HEK293 (cell line): ENCODE results near the gene CKLF.

Experiments used
- CTCF ChIA-PET: fragments of 350-600 bp; formaldehyde crosslinking; extraction: SDS; loops from one replicate; lab custom pipeline; 2021; ENCODE audit warnings: antibody characterized with exemption; lab: Yijun Ruan, JAX
- POLR2A ChIA-PET: fragments of 300-600 bp; formaldehyde crosslinking; extraction: SDS; loops from one replicate; lab custom pipeline; 2020; ENCODE audit warnings: antibody characterized with exemption, inconsistent platforms; lab: Yijun Ruan, JAX
- H3K27ac ChIP-seq: fragments of 200-500 bp; sonication (Bioruptor generic); 2 replicates; pipeline ENCODE4 v1.5.1; 2014; ENCODE audit warnings: low read depth, low read length, control low read depth, inconsistent platforms; ENCODE audit errors: extremely low read depth
- H3K36me3 ChIP-seq, 2 experiments: fragments of 200-500 bp in 1 of 2; sonication (Bioruptor generic) in 1 of 2; 1 replicate in 1 of 2; 2 replicates in 1 of 2; pipeline ENCODE4 v1.5.1; 2014 to 2017; ENCODE audit warnings: inconsistent platforms in 2 of 2, low read length in 2 of 2; ENCODE audit not compliant: control insufficient read depth in 2 of 2, insufficient read depth in 1 of 2
- H3K4me1 ChIP-seq: fragments of 200-500 bp; sonication (Bioruptor generic); 2 replicates; pipeline ENCODE4 v1.5.1; 2014; ENCODE audit warnings: mild to moderate bottlenecking, low read length, inconsistent platforms; ENCODE audit not compliant: control insufficient read depth, insufficient read depth
- H3K4me3 ChIP-seq: 2 replicates; pipeline ENCODE4 v1.5.1; 2011; ENCODE audit warnings: low read depth, mild to moderate bottlenecking, control low read depth, low read length, moderate library complexity
- H3K9me3 ChIP-seq: fragments of 200-500 bp; sonication (Bioruptor generic); 2 replicates; pipeline ENCODE4 v1.5.1; 2014; ENCODE audit warnings: low read depth, low read length, inconsistent platforms; ENCODE audit not compliant: control insufficient read depth, insufficient read depth
- BCL11A ChIP-seq: fragments of 450-650 bp; formaldehyde crosslinking; IDR thresholded peaks from 2 replicates; pipeline ENCODE4 v1.5.1; 2016; ENCODE audit warnings: low read depth, missing biosample characterization, missing genetic modification characterization
- KLF8 ChIP-seq: fragments of 450-650 bp; formaldehyde crosslinking; IDR thresholded peaks from 2 replicates; pipeline ENCODE4 v1.5.1; 2016; ENCODE audit warnings: missing biosample characterization, missing genetic modification characterization
- SCRT2 ChIP-seq: fragments of 450-650 bp; formaldehyde crosslinking; IDR thresholded peaks from 2 replicates; pipeline ENCODE4 v1.5.1; 2016; ENCODE audit warnings: missing biosample characterization, missing genetic modification characterization
- ZEB2 ChIP-seq: fragments of 450-650 bp; formaldehyde crosslinking; IDR thresholded peaks from 2 replicates; pipeline ENCODE4 v1.5.1; 2016; ENCODE audit warnings: missing biosample characterization, missing genetic modification characterization
- ZNF19 ChIP-seq: fragments of 450-650 bp; formaldehyde crosslinking; IDR thresholded peaks from 2 replicates; pipeline ENCODE4; 2016; ENCODE audit warnings: missing biosample characterization, missing genetic modification characterization, low read depth
- ZNF335 ChIP-seq: fragments of 450-650 bp; formaldehyde crosslinking; conservative IDR thresholded peaks from 2 replicates; pipeline ENCODE4 v1.5.1; 2016; ENCODE audit warnings: missing biosample characterization, missing genetic modification characterization
- ZNF366 ChIP-seq: fragments of 450-650 bp; formaldehyde crosslinking; conservative IDR thresholded peaks from 2 replicates; pipeline ENCODE4 v1.5.1; 2016; ENCODE audit warnings: missing biosample characterization, missing genetic modification characterization
- ZNF600 ChIP-seq: fragments of 450-650 bp; formaldehyde crosslinking; IDR thresholded peaks from 2 replicates; pipeline ENCODE4 v1.5.1; 2016; ENCODE audit warnings: missing biosample characterization, missing genetic modification characterization
- ZNF624 ChIP-seq: fragments of 450-650 bp; formaldehyde crosslinking; IDR thresholded peaks from 2 replicates; pipeline ENCODE4 v1.5.1; 2017; ENCODE audit warnings: missing biosample characterization, missing genetic modification characterization
- ZSCAN16 ChIP-seq: fragments of 450-650 bp; formaldehyde crosslinking; IDR thresholded peaks from 2 replicates; pipeline ENCODE4 v1.5.1; 2016; ENCODE audit warnings: missing biosample characterization, missing genetic modification characterization
- ZXDB ChIP-seq: fragments of 450-650 bp; formaldehyde crosslinking; IDR thresholded peaks from 2 replicates; pipeline ENCODE4 v1.5.1; 2016; ENCODE audit warnings: missing biosample characterization, missing genetic modification characterization
- TF ChIP-seq, protein P1 (sequence below): fragments of 450-650 bp; formaldehyde crosslinking; IDR thresholded peaks from 2 replicates; pipeline ENCODE4 v1.5.1; 2016; ENCODE audit warnings: missing biosample characterization, missing genetic modification characterization
- TF ChIP-seq, protein P2 (sequence below): sonication (generic); formaldehyde crosslinking; IDR thresholded peaks from 2 replicates; pipeline ENCODE4 v1.8.1; 2022; ENCODE audit warnings: mild to moderate bottlenecking, moderate library complexity, missing genetic modification reagents
- TF ChIP-seq, protein P3 (sequence below): fragments of 450-650 bp; formaldehyde crosslinking; IDR thresholded peaks from 2 replicates; pipeline ENCODE4 v1.5.1; 2016; ENCODE audit warnings: missing biosample characterization, missing genetic modification characterization
- TF ChIP-seq, protein P4 (sequence below): fragments of 450-650 bp; formaldehyde crosslinking; IDR thresholded peaks from 2 replicates; pipeline ENCODE4 v1.5.1; 2017; ENCODE audit warnings: missing biosample characterization, mild to moderate bottlenecking, missing genetic modification characterization, moderate library complexity
- TF ChIP-seq, protein P5 (sequence below): fragments of 450-650 bp; formaldehyde crosslinking; IDR thresholded peaks from 2 replicates; pipeline ENCODE4 v1.5.1; 2017; ENCODE audit warnings: missing biosample characterization, missing genetic modification characterization
- TF ChIP-seq, protein P6 (sequence below): fragments of 450-650 bp; formaldehyde crosslinking; IDR thresholded peaks from 2 replicates; pipeline ENCODE4 v1.5.1; 2016; ENCODE audit warnings: missing biosample characterization, missing genetic modification characterization
- TF ChIP-seq, protein P7 (sequence below): fragments of 450-650 bp; formaldehyde crosslinking; IDR thresholded peaks from 2 replicates; pipeline ENCODE4 v1.5.1; 2016; ENCODE audit warnings: missing biosample characterization, missing genetic modification characterization

Gene CKLF

DNA sequence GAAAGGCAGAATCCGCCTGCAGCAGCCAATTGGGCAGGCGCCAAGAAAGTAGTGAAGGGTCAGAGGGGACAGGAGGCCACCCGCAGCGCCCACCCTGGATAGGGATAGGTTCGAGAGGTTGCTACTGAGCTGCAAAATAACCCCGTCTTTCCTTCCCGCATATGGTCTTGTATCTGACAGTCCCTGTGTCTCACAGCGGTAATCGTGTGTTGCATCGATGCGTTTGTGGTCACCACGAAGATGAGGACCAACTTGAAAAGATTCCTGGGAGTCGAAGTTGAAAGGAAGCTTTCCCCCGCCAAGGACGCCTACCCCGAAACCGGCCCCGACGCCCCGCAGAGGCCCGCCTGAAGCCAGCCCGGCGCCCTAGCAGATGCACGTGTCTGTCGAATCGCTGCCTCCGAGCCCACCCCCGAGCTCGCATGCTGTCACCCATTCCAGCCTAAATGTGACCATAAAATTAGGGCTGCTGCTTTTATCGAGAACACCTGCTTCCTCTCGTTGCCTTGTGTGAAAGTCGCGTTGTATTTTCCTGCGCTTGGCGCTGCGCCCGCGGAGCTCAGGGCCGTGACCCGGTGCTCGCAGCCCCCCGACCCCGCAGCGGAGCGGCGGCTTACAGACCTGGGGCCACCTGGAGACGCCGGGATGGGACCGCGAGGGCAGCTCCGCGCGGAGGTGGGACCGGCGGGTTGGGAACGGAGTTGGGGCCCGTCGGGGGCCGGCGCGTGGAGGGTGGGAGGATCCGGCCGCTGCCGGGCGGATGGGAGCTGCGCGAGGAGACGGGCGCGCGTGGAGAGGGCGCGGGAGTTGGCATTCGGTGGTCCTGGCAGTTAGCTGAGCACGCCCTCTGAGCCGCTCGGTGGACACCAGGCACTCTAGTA is 26.5 kb downstream of the CKLF start, which contains the start of gene CMTM2 (continued):
- TF ChIP-seq, protein P1, sequence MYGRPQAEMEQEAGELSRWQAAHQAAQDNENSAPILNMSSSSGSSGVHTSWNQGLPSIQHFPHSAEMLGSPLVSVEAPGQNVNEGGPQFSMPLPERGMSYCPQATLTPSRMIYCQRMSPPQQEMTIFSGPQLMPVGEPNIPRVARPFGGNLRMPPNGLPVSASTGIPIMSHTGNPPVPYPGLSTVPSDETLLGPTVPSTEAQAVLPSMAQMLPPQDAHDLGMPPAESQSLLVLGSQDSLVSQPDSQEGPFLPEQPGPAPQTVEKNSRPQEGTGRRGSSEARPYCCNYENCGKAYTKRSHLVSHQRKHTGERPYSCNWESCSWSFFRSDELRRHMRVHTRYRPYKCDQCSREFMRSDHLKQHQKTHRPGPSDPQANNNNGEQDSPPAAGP (tag by site-specific recombination), result no peak
- TF ChIP-seq, protein P2, sequence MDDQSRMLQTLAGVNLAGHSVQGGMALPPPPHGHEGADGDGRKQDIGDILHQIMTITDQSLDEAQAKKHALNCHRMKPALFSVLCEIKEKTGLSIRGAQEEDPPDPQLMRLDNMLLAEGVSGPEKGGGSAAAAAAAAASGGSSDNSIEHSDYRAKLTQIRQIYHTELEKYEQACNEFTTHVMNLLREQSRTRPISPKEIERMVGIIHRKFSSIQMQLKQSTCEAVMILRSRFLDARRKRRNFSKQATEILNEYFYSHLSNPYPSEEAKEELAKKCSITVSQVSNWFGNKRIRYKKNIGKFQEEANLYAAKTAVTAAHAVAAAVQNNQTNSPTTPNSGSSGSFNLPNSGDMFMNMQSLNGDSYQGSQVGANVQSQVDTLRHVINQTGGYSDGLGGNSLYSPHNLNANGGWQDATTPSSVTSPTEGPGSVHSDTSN (CRISPR knock-in tag), result no peak
- TF ChIP-seq, protein P3, sequence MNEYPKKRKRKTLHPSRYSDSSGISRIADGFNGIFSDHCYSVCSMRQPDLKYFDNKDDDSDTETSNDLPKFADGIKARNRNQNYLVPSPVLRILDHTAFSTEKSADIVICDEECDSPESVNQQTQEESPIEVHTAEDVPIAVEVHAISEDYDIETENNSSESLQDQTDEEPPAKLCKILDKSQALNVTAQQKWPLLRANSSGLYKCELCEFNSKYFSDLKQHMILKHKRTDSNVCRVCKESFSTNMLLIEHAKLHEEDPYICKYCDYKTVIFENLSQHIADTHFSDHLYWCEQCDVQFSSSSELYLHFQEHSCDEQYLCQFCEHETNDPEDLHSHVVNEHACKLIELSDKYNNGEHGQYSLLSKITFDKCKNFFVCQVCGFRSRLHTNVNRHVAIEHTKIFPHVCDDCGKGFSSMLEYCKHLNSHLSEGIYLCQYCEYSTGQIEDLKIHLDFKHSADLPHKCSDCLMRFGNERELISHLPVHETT (tag by site-specific recombination), result no peak
- TF ChIP-seq ZNF624 (tag by site-specific recombination), result no peak
- TF ChIP-seq KLF8 (tag by site-specific recombination), result no peak
- no peak for TF ChIP-seq ZNF19
- TF ChIP-seq, protein P4, sequence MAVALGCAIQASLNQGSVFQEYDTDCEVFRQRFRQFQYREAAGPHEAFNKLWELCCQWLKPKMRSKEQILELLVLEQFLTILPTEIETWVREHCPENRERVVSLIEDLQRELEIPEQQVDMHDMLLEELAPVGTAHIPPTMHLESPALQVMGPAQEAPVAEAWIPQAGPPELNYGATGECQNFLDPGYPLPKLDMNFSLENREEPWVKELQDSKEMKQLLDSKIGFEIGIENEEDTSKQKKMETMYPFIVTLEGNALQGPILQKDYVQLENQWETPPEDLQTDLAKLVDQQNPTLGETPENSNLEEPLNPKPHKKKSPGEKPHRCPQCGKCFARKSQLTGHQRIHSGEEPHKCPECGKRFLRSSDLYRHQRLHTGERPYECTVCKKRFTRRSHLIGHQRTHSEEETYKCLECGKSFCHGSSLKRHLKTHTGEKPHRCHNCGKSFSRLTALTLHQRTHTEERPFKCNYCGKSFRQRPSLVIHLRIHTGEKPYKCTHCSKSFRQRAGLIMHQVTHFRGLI (tag by site-specific recombination), result no peak
- no peak for TF ChIP-seq BCL11A
- TF ChIP-seq, protein P5, sequence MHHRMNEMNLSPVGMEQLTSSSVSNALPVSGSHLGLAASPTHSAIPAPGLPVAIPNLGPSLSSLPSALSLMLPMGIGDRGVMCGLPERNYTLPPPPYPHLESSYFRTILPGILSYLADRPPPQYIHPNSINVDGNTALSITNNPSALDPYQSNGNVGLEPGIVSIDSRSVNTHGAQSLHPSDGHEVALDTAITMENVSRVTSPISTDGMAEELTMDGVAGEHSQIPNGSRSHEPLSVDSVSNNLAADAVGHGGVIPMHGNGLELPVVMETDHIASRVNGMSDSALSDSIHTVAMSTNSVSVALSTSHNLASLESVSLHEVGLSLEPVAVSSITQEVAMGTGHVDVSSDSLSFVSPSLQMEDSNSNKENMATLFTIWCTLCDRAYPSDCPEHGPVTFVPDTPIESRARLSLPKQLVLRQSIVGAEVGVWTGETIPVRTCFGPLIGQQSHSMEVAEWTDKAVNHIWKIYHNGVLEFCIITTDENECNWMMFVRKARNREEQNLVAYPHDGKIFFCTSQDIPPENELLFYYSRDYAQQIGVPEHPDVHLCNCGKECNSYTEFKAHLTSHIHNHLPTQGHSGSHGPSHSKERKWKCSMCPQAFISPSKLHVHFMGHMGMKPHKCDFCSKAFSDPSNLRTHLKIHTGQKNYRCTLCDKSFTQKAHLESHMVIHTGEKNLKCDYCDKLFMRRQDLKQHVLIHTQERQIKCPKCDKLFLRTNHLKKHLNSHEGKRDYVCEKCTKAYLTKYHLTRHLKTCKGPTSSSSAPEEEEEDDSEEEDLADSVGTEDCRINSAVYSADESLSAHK (tag by site-specific recombination), result no peak
- TF ChIP-seq, all 188 proteins: peak for 0

DNA sequence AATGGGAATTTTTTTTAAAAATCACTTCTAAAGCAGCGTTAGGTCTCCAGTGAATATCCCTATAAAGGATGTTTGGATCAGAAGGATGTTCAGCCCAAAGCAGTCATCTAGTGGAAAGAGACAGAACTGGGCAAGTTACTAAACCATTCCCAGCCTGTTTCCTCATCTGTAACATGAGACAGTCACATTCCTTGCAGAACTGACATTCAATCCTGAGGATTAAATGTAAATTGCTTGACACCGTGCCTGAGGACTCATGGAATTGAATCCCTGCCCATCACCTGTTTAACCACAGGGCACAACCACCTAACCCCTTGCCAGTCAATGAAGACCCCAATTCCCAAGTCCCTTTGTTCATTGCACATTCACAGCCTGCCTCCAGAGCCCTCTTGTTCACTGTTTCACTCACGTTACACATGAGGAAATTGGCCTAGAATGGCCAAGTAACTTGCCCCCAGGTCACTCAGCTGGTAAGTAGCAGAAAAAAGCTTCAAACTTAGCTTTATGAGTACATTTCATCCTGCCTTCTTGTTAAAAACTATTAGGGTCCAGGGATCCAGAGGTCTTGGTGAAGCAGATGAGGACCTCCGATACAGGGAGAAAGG is 28.3 kb downstream of the CKLF start:
- no peaks in the 10 kb centered on the region for H3K36me3 ChIP-seq
- peaks cover 12% of the 10 kb centered on the region for H3K4me1 ChIP-seq
- ChIA-PET POLR2A (no interaction called here), CTCF (interaction anchor here (1.2 to 1.6 kb wide), 4 partner anchors 9 to 250 kb away, joined by 3 to 4 read pairs (median 3); partner anchors contain the start of gene NAE1)
- H3K9me3 ChIP-seq, result no peaks in the 10 kb centered on the region
- H3K4me3 ChIP-seq, result no peak overlapping the region
- no peak overlapping the region for H3K27ac ChIP-seq
- peak; percentile 46; the same call in 1 of the 2 replicates for TF ChIP-seq ZXDB (tag by site-specific recombination)
- TF ChIP-seq, protein P6, sequence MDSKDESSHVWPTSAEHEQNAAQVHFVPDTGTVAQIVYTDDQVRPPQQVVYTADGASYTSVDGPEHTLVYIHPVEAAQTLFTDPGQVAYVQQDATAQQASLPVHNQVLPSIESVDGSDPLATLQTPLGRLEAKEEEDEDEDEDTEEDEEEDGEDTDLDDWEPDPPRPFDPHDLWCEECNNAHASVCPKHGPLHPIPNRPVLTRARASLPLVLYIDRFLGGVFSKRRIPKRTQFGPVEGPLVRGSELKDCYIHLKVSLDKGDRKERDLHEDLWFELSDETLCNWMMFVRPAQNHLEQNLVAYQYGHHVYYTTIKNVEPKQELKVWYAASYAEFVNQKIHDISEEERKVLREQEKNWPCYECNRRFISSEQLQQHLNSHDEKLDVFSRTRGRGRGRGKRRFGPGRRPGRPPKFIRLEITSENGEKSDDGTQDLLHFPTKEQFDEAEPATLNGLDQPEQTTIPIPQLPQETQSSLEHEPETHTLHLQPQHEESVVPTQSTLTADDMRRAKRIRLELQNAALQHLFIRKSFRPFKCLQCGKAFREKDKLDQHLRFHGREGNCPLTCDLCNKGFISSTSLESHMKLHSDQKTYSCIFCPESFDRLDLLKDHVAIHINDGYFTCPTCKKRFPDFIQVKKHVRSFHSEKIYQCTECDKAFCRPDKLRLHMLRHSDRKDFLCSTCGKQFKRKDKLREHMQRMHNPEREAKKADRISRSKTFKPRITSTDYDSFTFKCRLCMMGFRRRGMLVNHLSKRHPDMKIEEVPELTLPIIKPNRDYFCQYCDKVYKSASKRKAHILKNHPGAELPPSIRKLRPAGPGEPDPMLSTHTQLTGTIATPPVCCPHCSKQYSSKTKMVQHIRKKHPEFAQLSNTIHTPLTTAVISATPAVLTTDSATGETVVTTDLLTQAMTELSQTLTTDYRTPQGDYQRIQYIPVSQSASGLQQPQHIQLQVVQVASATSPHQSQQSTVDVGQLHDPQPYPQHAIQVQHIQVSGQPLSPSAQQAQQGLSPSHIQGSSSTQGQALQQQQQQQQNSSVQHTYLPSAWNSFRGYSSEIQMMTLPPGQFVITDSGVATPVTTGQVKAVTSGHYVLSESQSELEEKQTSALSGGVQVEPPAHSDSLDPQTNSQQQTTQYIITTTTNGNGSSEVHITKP, result peak; percentile 54
- 0 out of 2 replicates have a peak, but pooled peaks have one; percentile 31 for TF ChIP-seq ZNF366 (tag by site-specific recombination)
- TF ChIP-seq ZSCAN16 (tag by site-specific recombination), result no peak
- TF ChIP-seq ZNF335 (tag by site-specific recombination), result peak; percentile 30
- TF ChIP-seq, protein P7, sequence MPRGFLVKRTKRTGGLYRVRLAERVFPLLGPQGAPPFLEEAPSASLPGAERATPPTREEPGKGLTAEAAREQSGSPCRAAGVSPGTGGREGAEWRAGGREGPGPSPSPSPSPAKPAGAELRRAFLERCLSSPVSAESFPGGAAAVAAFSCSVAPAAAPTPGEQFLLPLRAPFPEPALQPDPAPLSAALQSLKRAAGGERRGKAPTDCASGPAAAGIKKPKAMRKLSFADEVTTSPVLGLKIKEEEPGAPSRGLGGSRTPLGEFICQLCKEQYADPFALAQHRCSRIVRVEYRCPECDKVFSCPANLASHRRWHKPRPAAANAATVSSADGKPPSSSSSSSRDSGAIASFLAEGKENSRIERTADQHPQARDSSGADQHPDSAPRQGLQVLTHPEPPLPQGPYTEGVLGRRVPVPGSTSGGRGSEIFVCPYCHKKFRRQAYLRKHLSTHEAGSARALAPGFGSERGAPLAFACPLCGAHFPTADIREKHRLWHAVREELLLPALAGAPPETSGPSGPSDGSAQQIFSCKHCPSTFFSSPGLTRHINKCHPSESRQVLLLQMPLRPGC (tag by site-specific recombination), result peak; percentile 51; the same call in 1 of the 2 replicates
- TF ChIP-seq ZEB2 (tag by site-specific recombination), result peak; percentile 63; the same call in 1 of the 2 replicates
- 0 out of 2 replicates have a peak, but pooled peaks have one; percentile 34 for TF ChIP-seq ZNF600 (tag by site-specific recombination)
- TF ChIP-seq SCRT2 (tag by site-specific recombination), result 0 out of 2 replicates have a peak, but pooled peaks have one; percentile 41
- TF ChIP-seq, protein P3 (tag by site-specific recombination), result no peak
- no peak for TF ChIP-seq ZNF624 (tag by site-specific recombination)
